ENCODE measurements around the gene ERG. TPM values are rescaled to one million over a fixed set of nuclear protein-coding genes. Genes with fewer than 3 reads are reported as not detected.

Gene ERG
- total and polyA plus RNA-seq, 9 of the 15 experiments (the other 6 are each of a cell fraction or from before 2014, with no cell fraction given), result 0.06 TPM; not detected in 8

GRCh38 chr21:38477226-38477625 lies 21.1 kb downstream of the ERG start:
- H3K4me1 ChIP-seq (replicated peaks in 1 of 2; ENCODE audit: control insufficient read depth in 2 of 2, insufficient read depth in 2 of 2, low read length in 2 of 2), result peaks cover 4 to 13% of the 10 kb centered on the region in 2 experiments; a peak in 4 of 5 replicates
- H2AFZ ChIP-seq (ENCODE audit: low read depth, low read length), result no peak overlapping the region
- no peaks in the 10 kb centered on the region for H3K36me3 ChIP-seq (ENCODE audit: control insufficient read depth, insufficient read depth, low read length)
- WGBS (ENCODE audit: insufficient coverage, low coverage, missing lambda C conversion rate), result 8% methylated on average over 9 of the region's 9 CpGs
- intact Hi-C loops (cut with micrococcal nuclease) (no loop called here), in situ Hi-C loops (cut with MboI) (no loop called here)
- H3K4me3 ChIP-seq, result no peak overlapping the region
- BruUV-seq (replicated peaks), result no TSS peak
- ATAC-seq (no peak; the same call in 2 of the 3 replicates), FAIRE-seq (no peak), DNase-seq (ENCODE audit: extremely low read depth in 1 of 4, low spot score in 3 of 4) (no peak)
- H3K9me1 ChIP-seq (ENCODE audit: control insufficient read depth, insufficient read depth, low read length), result no peaks in the 10 kb centered on the region
- no peaks in the 10 kb centered on the region for H4K20me1 ChIP-seq (replicated peaks; ENCODE audit: control insufficient read depth, insufficient read depth, low read length)
- H3K27me3 ChIP-seq (ENCODE audit: control insufficient read depth in 2 of 2, insufficient read depth in 2 of 2, low read length in 2 of 2), result peaks cover 3 to 21% of the 10 kb centered on the region in 2 experiments; a peak in 3 of 5 replicates
- H3K79me2 ChIP-seq (ENCODE audit: control insufficient read depth, insufficient read depth, low read length), result no peaks in the 10 kb centered on the region
- peak; percentile 52 for TF ChIP-seq MEIS2 (IDR thresholded peaks at IDR 0.05; ENCODE audit: partially characterized antibody)
- no peak for TF ChIP-seq ZNF217 (CRISPR knock-in tag; IDR thresholded peaks at IDR 0.05)
- no peak for TF ChIP-seq TRIM24 (IDR thresholded peaks at IDR 0.05)
- TF ChIP-seq, protein P1, sequence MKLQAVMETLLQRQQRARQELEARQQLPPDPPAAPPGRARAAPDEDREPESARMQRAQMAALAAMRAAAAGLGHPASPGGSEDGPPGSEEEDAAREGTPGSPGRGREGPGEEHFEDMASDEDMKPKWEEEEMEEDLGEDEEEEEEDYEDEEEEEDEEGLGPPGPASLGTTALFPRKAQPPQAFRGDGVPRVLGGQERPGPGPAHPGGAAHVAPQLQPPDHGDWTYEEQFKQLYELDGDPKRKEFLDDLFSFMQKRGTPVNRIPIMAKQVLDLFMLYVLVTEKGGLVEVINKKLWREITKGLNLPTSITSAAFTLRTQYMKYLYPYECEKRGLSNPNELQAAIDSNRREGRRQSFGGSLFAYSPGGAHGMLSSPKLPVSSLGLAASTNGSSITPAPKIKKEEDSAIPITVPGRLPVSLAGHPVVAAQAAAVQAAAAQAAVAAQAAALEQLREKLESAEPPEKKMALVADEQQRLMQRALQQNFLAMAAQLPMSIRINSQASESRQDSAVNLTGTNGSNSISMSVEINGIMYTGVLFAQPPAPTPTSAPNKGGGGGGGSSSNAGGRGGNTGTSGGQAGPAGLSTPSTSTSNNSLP (IDR thresholded peaks at IDR 0.05; ENCODE audit: borderline replicate concordance, low read depth, low read length), result no peak
- TF ChIP-seq POLR3G (IDR thresholded peaks at IDR 0.05; ENCODE audit: extremely low read depth, insufficient read length, insufficient replicate concordance), result no peak
- TF ChIP-seq ZFP36 (IDR thresholded peaks at IDR 0.05; ENCODE audit: low read depth, low read length, partially characterized antibody), result no peak
- peak; percentile 96 for TF ChIP-seq HMBOX1 (IDR thresholded peaks at IDR 0.05)
- TF ChIP-seq CTBP1 (IDR thresholded peaks at IDR 0.05; ENCODE audit: borderline replicate concordance), result no peak
- TF ChIP-seq MECOM (CRISPR knock-in tag; IDR thresholded peaks at IDR 0.05), result peak; percentile 42; the same call in 1 of the 2 replicates
- TF ChIP-seq ZNF143 (CRISPR knock-in tag; IDR thresholded peaks at IDR 0.05), result no peak
- TF ChIP-seq RBM15 (IDR thresholded peaks at IDR 0.05; ENCODE audit: insufficient read depth, low read length), result no peak
- TF ChIP-seq NCOA2 (IDR thresholded peaks at IDR 0.05; ENCODE audit: partially characterized antibody in 2 of 2), result no peak
- no peak for TF ChIP-seq ZNF696 (CRISPR knock-in tag; conservative IDR thresholded peaks at IDR 0.05)
- no peak overlapping the region for H3K4me2 ChIP-seq (ENCODE audit: insufficient read depth, low read length)
- no peaks in the 10 kb centered on the region for H3K9me3 ChIP-seq (replicated peaks; ENCODE audit: control insufficient read depth, insufficient read depth, low read depth, low read length)
- H3K27ac ChIP-seq (ENCODE audit: extremely low read depth, low read depth, low read length), result no peak overlapping the region
- CTCF ChIA-PET (ENCODE audit: low intra/inter-chr PET ratio), result no interaction called here
- POLR2A ChIA-PET, result interaction anchor here (0.7 kb wide), 1 partner anchor 13 kb away, joined by 3 read pairs; no protein-coding TSS in a partner anchor
- H3K9ac ChIP-seq (ENCODE audit: insufficient read depth in 1 of 2, low read depth in 2 of 2, low read length in 2 of 2), result no peak overlapping the region
